PC-3 (cell line): ENCODE data around the gene FYN. TPM values are rescaled to one million over a fixed set of nuclear protein-coding genes. Genes with fewer than 3 reads are reported as not detected.

ENCODE experiments used
- ATAC-seq: fragments of 200-7000 bp; cut with Tn5 transposase; 2 replicates; pipeline ENCODE4 v1.9.1; 2020; ENCODE audit warnings: mild to moderate bottlenecking, moderate library complexity
- BruUV-seq: library from RNA; stranded (reverse); fragments of 400-500 nt; replicated peaks from 2 replicates; lab custom pipeline; 2021; lab: Mats Ljungman, UMichigan
- CTCF ChIA-PET: fragments of 300-600 bp; sonication (Branson Sonifier 250); formaldehyde crosslinking; loops from one replicate; lab custom pipeline; 2022; ENCODE audit warnings: antibody characterized with exemption; lab: Charles Lee
- POLR2A ChIA-PET: fragments of 300-600 bp; sonication (Branson Sonifier 250); formaldehyde crosslinking; loops from one replicate; lab custom pipeline; 2022; ENCODE audit warnings: antibody characterized with exemption; ENCODE audit not compliant: unreplicated experiment; lab: Charles Lee
- DNase-seq: peaks from one replicate; pipeline ENCODE4 v3.0.0-alpha.2; 2015
- H2AFZ ChIP-seq: fragments of 300-600 bp; sonication (generic); 2 replicates; pipeline ENCODE4 v1.6.0; 2016; ENCODE audit warnings: antibody characterized with exemption, low read length
- H3F3A ChIP-seq: fragments of 300-600 bp; sonication (generic); one replicate; pipeline ENCODE4 v1.6.0; 2017; ENCODE audit warnings: antibody characterized with exemption, low read length, control low read depth, mild to moderate bottlenecking; ENCODE audit not compliant: unreplicated experiment
- H3K27ac ChIP-seq: fragments of 300-600 bp; sonication (generic); 2 replicates; pipeline ENCODE4 v1.5.1; 2016; ENCODE audit warnings: mild to moderate bottlenecking, low read length
- H3K27me3 ChIP-seq: fragments of 300-600 bp; sonication (generic); 2 replicates; pipeline ENCODE4 v1.6.1; 2016; ENCODE audit warnings: low read length, mixed read lengths
- H3K36me3 ChIP-seq: fragments of 300-600 bp; sonication (generic); 2 replicates; pipeline ENCODE4 v1.6.1; 2016; ENCODE audit warnings: low read depth, mixed run types, low read length, mixed read lengths
- H3K4me1 ChIP-seq: fragments of 300-600 bp; sonication (generic); 2 replicates; pipeline ENCODE4 v1.5.1; 2016; ENCODE audit warnings: low read length; ENCODE audit not compliant: insufficient read depth
- H3K4me2 ChIP-seq: fragments of 300-600 bp; sonication (generic); 2 replicates; pipeline ENCODE4 v1.6.0; 2016; ENCODE audit warnings: low read length
- H3K4me3 ChIP-seq: fragments of 300-600 bp; sonication (generic); 2 replicates; pipeline ENCODE4 v1.5.1; 2016; ENCODE audit warnings: mild to moderate bottlenecking, low read length, mixed read lengths
- H3K79me2 ChIP-seq: fragments of 300-600 bp; sonication (generic); 2 replicates; pipeline ENCODE4 v1.6.1; 2017; ENCODE audit warnings: low read length, mixed read lengths
- H3K9ac ChIP-seq: fragments of 300-600 bp; sonication (generic); 2 replicates; pipeline ENCODE4 v1.6.0; 2016; ENCODE audit warnings: mild to moderate bottlenecking, low read length
- H3K9me2 ChIP-seq: fragments of 300-600 bp; sonication (generic); replicated peaks from 2 replicates; pipeline ENCODE4 v1.6.1; 2016; ENCODE audit warnings: mixed run types, low read length, mixed read lengths
- H3K9me3 ChIP-seq: fragments of 300-600 bp; sonication (generic); 2 replicates; pipeline ENCODE4 v1.6.1; 2016; ENCODE audit warnings: low read length, mixed read lengths
- H4K20me1 ChIP-seq: fragments of 300-600 bp; sonication (generic); 2 replicates; pipeline ENCODE4 v1.6.1; 2016; ENCODE audit warnings: low read length, mixed read lengths
- EZH2 ChIP-seq: fragments of 300-600 bp; sonication (generic); IDR thresholded peaks from one replicate; pipeline ENCODE4 v1.6.1; 2017; ENCODE audit warnings: antibody characterized with exemption, mild to moderate bottlenecking, low read length; ENCODE audit not compliant: unreplicated experiment
- EZH2phosphoT487 ChIP-seq: fragments of 300-600 bp; sonication (generic); IDR thresholded peaks from 2 replicates; pipeline ENCODE4 v1.6.1; 2018; ENCODE audit warnings: mild to moderate bottlenecking, antibody characterized with exemption, low read length, borderline replicate concordance
- intact Hi-C: fragments of 100-400 bp; cut with micrococcal nuclease; formaldehyde crosslinking; loops from 2 replicates; pipeline ENCODE4 v1.9.0; 2023
- total RNA-seq: library from RNA; depleted of rRNA; stranded (reverse); fragments of >200 nt; gene quantifications from 2 replicates; pipeline ENCODE4 v1.2.3, GENCODE V29; 2014
- TF ChIP-seq, protein P1 (sequence below): fragments of 300-600 bp; sonication (generic); conservative IDR thresholded peaks from 2 replicates; pipeline ENCODE4 v1.5.1; 2017; ENCODE audit warnings: antibody characterized with exemption, low read depth, mild to moderate bottlenecking, low read length

Gene FYN
- total RNA-seq, 1 experiment from 2014 or later = 27.6 TPM

DNA sequence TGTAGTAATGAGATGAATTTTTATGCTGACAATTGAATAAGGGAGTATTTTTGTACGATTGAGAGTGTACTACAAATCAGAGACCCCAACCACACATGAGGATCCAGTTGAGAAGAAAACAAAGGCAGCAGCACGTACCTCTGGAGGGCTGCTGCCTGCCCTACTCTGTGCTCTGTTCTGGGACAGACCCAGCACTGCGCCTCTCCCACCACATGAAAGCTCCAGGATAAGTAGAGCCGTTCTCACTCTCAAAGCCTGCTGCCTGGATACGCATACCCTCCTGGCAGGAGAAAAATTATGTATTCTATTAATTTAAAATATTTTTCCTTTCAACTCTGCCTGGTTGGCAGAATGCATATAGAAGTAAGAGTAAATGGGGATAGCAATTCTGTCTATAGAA is 256.1 kb downstream of the FYN start:
- Histone ChIP-seq H3K79me2 (no peaks in the 10 kb centered on the region), H3K4me3 (no peak overlapping the region), H3F3A (no peaks in the 10 kb centered on the region), H4K20me1 (no peaks in the 10 kb centered on the region), H2AFZ (no peak overlapping the region), H3K9ac (no peak overlapping the region), H3K4me1 (no peaks in the 10 kb centered on the region), H3K9me2 (no peaks in the 10 kb centered on the region), H3K9me3 (no peaks in the 10 kb centered on the region), H3K4me2 (no peak overlapping the region), H3K36me3 (no peaks in the 10 kb centered on the region), H3K27me3 (no peaks in the 10 kb centered on the region), H3K27ac (no peak overlapping the region)
- TF ChIP-seq EZH2 = no peak
- TF ChIP-seq, protein P1, sequence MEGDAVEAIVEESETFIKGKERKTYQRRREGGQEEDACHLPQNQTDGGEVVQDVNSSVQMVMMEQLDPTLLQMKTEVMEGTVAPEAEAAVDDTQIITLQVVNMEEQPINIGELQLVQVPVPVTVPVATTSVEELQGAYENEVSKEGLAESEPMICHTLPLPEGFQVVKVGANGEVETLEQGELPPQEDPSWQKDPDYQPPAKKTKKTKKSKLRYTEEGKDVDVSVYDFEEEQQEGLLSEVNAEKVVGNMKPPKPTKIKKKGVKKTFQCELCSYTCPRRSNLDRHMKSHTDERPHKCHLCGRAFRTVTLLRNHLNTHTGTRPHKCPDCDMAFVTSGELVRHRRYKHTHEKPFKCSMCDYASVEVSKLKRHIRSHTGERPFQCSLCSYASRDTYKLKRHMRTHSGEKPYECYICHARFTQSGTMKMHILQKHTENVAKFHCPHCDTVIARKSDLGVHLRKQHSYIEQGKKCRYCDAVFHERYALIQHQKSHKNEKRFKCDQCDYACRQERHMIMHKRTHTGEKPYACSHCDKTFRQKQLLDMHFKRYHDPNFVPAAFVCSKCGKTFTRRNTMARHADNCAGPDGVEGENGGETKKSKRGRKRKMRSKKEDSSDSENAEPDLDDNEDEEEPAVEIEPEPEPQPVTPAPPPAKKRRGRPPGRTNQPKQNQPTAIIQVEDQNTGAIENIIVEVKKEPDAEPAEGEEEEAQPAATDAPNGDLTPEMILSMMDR = no peak
- TF ChIP-seq EZH2phosphoT487 = no peak
- DNase-seq (no peak), ATAC-seq (no peak)
- CTCF ChIA-PET = no interaction called here
- BruUV-seq = no TSS peak
- POLR2A ChIA-PET = no interaction called here
- intact Hi-C loops = no loop called here

DNA sequence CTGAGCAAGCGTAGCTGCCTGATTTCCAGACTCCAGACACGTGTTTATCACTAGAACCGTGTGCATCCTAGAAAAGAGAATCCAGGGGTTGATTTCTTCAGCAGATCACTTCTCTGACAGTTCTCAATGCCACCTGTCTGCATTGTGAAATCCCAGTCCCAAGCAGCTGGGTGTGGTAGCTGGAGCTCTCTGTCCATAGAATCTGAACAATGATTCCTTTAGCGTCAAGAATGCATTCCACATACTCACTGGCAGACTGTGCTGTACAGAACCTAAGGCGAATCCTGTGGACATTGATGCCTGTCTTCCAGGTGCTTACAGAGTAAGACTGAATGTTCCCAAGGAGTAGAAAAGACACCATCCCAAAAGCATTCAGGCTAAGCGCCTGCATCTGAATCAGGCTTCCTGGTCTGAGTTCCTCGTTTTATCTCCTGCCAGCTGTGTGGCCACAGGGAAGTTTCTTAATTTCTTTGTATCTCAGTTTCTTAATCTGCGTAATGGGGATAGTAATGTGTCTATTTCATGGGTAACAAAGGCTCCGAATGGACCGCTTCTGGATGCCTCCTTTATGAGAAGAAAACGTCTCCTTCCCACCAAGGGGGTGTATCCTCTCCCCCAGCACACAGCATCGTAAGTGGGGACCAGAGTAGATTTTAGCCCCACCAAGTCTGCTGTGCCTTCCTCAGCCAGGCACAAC is 257.2 kb downstream of the FYN start:
- no peaks in the 10 kb centered on the region for H3K4me1 ChIP-seq
- H3F3A ChIP-seq = no peaks in the 10 kb centered on the region
- POLR2A ChIA-PET = no interaction called here
- H2AFZ ChIP-seq = no peak overlapping the region
- no peaks in the 10 kb centered on the region for H3K9me2 ChIP-seq
- ATAC-seq (no peak), DNase-seq (no peak)
- no peak for TF ChIP-seq EZH2
- no peak for TF ChIP-seq EZH2phosphoT487
- TF ChIP-seq, protein P1 = no peak
- no peak overlapping the region for H3K4me2 ChIP-seq
- intact Hi-C loops = no loop called here
- H3K9ac ChIP-seq = no peak overlapping the region
- H3K27me3 ChIP-seq = no peaks in the 10 kb centered on the region
- no TSS peak for BruUV-seq
- no peaks in the 10 kb centered on the region for H3K9me3 ChIP-seq
- H3K4me3 ChIP-seq = no peak overlapping the region
- no peak overlapping the region for H3K27ac ChIP-seq
- CTCF ChIA-PET = no interaction called here
- H3K79me2 ChIP-seq = no peaks in the 10 kb centered on the region
- H4K20me1 ChIP-seq = no peaks in the 10 kb centered on the region
- H3K36me3 ChIP-seq = no peaks in the 10 kb centered on the region

DNA sequence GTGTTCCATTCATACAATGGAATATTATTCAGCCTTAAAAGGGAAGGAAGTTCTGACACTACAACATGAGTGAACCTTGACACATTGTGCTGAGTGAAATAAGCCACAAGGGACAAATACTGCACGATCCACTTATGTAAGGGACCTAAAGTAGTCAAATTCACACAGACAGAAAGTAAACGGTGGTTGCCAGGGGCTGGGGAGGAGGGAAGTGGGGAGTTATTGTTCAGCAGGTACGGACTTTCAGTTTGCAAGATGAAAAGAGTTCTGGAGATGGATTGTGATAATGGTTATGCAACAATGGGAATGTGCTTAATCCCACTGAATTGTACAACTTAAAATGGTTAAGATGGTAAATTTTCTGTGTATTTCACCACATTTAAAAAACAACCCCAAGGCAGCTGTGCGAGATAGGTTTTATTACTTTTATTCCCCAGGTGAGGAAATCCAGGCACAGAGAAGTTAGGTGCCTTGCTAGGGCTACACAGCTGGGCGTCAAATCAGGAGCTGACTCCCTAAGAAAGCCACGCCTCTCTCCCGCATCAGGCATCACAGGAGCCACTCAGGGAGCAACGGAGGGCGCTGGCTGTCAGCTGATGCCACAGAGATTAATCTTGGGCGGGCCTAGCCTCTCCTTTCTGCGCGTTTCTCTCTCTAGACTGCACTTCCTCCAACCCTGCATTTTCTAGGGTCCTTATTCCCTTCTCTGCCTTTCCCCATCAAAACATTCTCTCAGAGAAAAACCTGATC is 258.2 kb downstream of the FYN start:
- Histone ChIP-seq H3K36me3 (no peaks in the 10 kb centered on the region), H2AFZ (no peak overlapping the region)

More for the DNA sequence above, 258.2 kb downstream of the FYN start:
- Histone ChIP-seq H3K4me1 (no peaks in the 10 kb centered on the region), H3K4me2 (no peak overlapping the region), H3K27ac (no peak overlapping the region), H3K27me3 (no peaks in the 10 kb centered on the region), H3K9me2 (no peaks in the 10 kb centered on the region), H3K9me3 (no peaks in the 10 kb centered on the region), H3F3A (no peaks in the 10 kb centered on the region), H3K9ac (no peak overlapping the region), H3K79me2 (no peaks in the 10 kb centered on the region), H3K4me3 (no peak overlapping the region), H4K20me1 (no peaks in the 10 kb centered on the region)
- intact Hi-C loops = no loop called here
- no TSS peak for BruUV-seq
- TF ChIP-seq EZH2 (no peak), EZH2phosphoT487 (no peak)
- TF ChIP-seq, protein P1 = no peak
- DNase-seq (no peak), ATAC-seq (no peak)
- ChIA-PET POLR2A (no interaction called here), CTCF (no interaction called here)
